Brain microvascular endothelial cell (primary cell): ENCODE data around the gene GRAMD2B.

Experiments
- DNase-seq: peaks from one replicate; pipeline ENCODE4 v3.0.0-alpha.2; 2020
- H3K27ac ChIP-seq: fragments of 250-450 bp; sonication (Bioruptor Pico); 2 replicates; pipeline ENCODE4 v1.5.1; 2020; ENCODE audit warnings: mild to moderate bottlenecking, moderate library complexity
- H3K27me3 ChIP-seq: fragments of 250-450 bp; sonication (Bioruptor Pico); replicated peaks from 2 replicates; pipeline ENCODE4 v1.5.1; 2020; ENCODE audit warnings: mild to moderate bottlenecking
- H3K36me3 ChIP-seq: fragments of 250-450 bp; sonication (Bioruptor Pico); replicated peaks from 2 replicates; pipeline ENCODE4 v1.5.1; 2020; ENCODE audit warnings: mild to moderate bottlenecking
- H3K4me3 ChIP-seq: 2 replicates; pipeline ENCODE4 v1.5.1; 2011; ENCODE audit warnings: low read depth, mild to moderate bottlenecking, control low read depth, low read length, moderate library complexity
- CTCF ChIP-seq: IDR thresholded peaks from 2 replicates; pipeline ENCODE4 v1.5.1; 2011; ENCODE audit warnings: low read depth, mild to moderate bottlenecking, moderate library complexity, low read length, control low read depth, inconsistent platforms; ENCODE audit errors: missing control alignments
- in situ Hi-C: cut with HindIII; loops from 2 replicates; pipeline ENCODE4 v1.10.0; 2017; ENCODE audit warnings: low sequenced_read_pairs, low pct_ligation_motif_present

GRAMD2B gene

GRCh38 chr5:126527892-126528291 lies 104.7 kb downstream of the GRAMD2B start:
- no peaks in the 10 kb centered on the region for H3K27me3 ChIP-seq
- no peak for TF ChIP-seq CTCF
- in situ Hi-C loops: no loop called here
- no peaks in the 10 kb centered on the region for H3K36me3 ChIP-seq
- no peak overlapping the region for H3K4me3 ChIP-seq
- peak; percentile 69 for DNase-seq
- H3K27ac ChIP-seq: peak overlapping the region; percentile 15

GRCh38 chr5:126531543-126532120 lies 108.4 kb downstream of the GRAMD2B start:
- DNase-seq: no peak
- Histone ChIP-seq H3K4me3 (no peak overlapping the region), H3K27me3 (no peaks in the 10 kb centered on the region), H3K36me3 (no peaks in the 10 kb centered on the region), H3K27ac (no peak overlapping the region)
- in situ Hi-C loops: no loop called here
- TF ChIP-seq CTCF: no peak

- H3K4me3 ChIP-seq: no peak overlapping the region
- TF ChIP-seq CTCF: no peak
- H3K36me3 ChIP-seq: no peaks in the 10 kb centered on the region
- no peak for DNase-seq
- no peak overlapping the region for H3K27ac ChIP-seq
- in situ Hi-C loops: no loop called here
- no peaks in the 10 kb centered on the region for H3K27me3 ChIP-seq
Measured at GRCh38 chr5:126534553-126534952, 111.3 kb downstream of the GRAMD2B start.

GRCh38 chr5:126535856-126536545 lies 112.8 kb downstream of the GRAMD2B start:
- Histone ChIP-seq H3K27me3 (no peaks in the 10 kb centered on the region), H3K27ac (no peak overlapping the region), H3K4me3 (no peak overlapping the region), H3K36me3 (no peaks in the 10 kb centered on the region)
- DNase-seq: no peak
- in situ Hi-C loops: no loop called here
- TF ChIP-seq CTCF: no peak

GRCh38 chr5:126536874-126537273 lies 113.7 kb downstream of the GRAMD2B start:
- peak; percentile 33 for TF ChIP-seq CTCF
- Histone ChIP-seq H3K27ac (no peak overlapping the region), H3K4me3 (no peak overlapping the region), H3K36me3 (no peaks in the 10 kb centered on the region), H3K27me3 (no peaks in the 10 kb centered on the region)
- in situ Hi-C loops: no loop called here
- no peak for DNase-seq
